GM18519 (cell line): ENCODE measurements around the gene KRTAP10-6.
"Not testable (repeated sequence)": the region's sequence is repeated elsewhere in the genome, so short reads cannot be mapped to it uniquely, and the experiment has no call there.

Experiments
- ATAC-seq: cut with Tn5 transposase; IDR thresholded peaks from one replicate; pipeline ENCODE4 v1.9.1; 2021; ENCODE audit warnings: mild to moderate bottlenecking, moderate library complexity; ENCODE audit not compliant: unreplicated experiment, low FRiP score

Gene KRTAP10-6

DNA sequence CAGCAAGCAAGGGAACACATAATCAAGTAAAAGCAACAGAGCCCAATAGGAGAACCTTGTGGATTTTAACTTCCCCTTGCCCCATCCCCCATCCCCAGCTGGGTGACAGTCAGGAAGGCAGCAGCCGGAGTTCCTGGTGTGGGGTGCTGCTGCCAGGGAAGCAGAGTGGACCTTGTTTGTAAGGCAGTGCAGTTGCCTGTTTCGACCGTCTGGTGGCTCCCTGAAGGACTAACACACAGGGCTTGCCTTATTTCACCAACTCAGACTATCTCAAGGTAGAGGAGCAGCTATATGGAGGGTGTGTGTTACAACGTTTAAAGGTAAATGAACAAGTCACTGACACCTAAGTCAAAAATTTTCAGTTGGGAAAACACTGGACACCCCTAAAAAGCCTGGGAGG, 26.2 kb upstream of the KRTAP10-6 start:
- ATAC-seq = no peak

GRCh38 chr21:44617071-44617501, 24.8 kb upstream of the KRTAP10-6 start:
- ATAC-seq = no peak

DNA sequence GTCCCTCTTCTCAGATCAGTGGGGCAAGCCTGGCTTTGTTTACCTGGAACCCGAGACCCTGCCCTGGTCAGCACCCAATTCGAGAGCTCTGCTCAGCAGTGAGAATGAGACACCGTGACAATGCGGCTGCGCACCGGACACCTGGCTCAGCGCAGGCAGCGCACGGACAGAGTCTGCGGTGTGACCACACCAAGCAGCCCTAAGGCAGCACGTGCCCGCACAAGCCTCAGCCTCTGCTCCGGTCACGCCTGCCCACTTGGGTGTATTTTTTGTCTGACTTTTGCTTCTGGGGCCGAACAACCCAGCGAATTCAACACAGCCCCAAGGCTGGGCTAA, 24.3 kb upstream of the KRTAP10-6 start:
- ATAC-seq = no peak

DNA sequence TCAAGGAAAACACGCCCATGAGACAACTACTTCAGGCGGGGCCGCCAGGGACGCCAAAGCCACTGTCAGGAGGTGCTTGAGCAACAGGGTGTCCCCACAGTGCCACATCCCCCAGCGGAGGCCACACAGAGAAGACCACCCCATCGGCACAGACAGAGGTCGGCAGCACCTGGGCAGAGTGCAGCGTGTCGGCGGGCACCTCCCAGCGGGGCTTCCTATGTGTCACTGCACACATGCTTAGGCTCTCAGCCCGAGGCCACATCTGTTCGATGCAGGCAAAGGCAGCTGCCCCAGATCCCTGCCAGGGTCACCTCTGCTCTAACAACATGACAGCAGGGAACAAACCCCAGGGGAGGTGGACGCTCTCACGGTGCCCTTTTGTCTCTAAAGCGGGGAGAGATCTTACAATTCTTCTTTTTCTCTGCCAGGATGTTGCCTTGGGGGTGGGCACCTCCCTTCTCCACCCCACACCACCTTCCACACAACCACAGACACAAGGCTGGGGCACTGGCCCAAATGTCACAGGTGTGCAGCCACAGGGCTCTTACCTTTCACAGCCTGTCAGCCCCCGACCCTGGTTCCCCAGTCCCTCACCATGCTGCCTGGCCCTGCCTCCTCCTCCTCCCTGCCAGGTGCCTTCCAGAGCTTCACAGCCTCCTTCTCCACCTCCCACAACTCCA, 23.7 kb upstream of the KRTAP10-6 start:
- ATAC-seq = no peak

- no peak for ATAC-seq
Measured at GRCh38 chr21:44615466-44615865, 23.2 kb upstream of the KRTAP10-6 start.

GRCh38 chr21:44614961-44615391, 22.7 kb upstream of the KRTAP10-6 start:
- no peak for ATAC-seq

DNA sequence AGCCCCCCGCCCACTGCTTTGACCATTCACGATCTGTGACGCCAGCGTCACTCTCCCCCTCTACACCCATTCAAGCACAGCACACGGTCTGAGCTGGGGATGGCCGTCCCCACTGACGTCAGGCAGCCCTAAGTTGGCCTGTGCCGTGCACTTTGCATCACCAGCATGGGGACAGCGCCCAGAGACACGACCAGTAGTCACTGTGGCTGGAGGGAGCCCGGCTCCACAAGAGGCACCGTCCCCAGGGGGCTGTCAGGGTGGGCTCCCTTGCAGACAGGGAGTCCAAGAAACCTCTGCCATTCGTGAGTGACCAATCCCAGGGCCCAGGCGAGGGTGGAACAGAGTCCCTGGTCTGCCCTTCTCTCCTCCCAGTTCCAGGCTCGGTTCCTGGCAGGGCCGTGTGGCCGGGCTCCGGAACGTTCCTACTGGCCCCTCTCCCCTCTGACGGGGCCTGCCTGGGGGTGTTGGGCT, 21.9 kb upstream of the KRTAP10-6 start:
- no peak for ATAC-seq

DNA sequence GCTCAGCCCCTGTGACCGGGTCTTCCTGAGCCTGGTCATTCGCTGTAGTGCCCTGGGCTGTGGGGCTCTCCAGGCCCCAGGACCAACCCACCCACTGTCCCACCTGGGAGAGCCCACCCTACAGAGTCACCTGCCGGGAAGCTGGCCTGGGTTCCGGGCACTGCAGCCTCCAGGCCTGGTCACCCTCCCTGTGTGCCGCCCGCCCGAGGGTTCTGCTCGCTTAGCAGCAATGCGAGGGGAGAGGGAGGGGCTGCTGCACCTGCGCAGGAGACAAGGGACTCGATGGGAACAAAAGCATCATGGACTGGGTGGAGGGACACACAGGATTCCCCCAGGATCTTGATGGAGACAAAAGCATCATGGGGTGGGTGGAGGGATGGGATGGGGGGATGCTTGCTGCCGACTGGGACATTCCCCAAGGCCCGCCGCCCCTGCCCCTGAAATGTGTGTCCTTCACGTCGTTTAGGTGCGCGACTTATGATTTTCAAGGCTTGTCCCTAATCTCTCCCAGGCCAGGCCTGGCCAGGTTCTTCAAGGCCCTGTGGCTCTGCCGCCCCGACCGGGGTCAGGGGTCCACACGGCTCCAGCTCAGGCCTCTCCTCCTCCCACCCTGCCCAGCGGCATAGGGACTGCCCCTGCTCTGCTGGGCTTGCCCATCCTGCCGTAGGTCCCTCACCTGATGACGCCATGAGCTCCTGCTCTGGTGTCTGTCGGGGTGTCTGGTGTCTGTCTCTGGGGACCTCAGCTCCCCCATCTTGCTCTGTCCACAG, 21.3 kb upstream of the KRTAP10-6 start:
- no peak for ATAC-seq

GRCh38 chr21:44612669-44613229, 20.4 kb upstream of the KRTAP10-6 start:
- no peak for ATAC-seq

- no peak for ATAC-seq
Measured at GRCh38 chr21:44612029-44612486, 19.8 kb upstream of the KRTAP10-6 start, which contains the start of gene KRTAP10-8. TSS of gene KRTAP10-8 (plus strand) at chr21:44612079. CDS start at chr21:44612101, 22 bp downstream.

DNA sequence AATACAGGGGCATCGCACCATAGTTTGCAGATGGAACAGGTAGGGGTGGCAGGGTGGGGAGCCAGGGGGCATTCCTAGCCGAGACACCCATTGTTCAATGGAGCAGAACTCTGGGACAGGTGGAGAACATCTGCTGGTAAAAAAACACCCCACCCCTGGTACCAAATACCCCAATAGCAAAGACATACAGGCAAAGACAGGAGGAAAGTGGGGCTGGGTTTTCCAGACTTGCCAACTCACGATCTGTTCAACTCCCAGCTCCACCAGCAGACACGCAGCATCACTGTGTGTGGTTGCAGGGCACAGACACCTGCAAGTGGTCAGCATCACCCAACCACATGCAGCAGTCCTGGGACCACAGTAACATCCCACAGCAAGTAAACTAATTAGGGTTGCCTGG, 19.2 kb upstream of the KRTAP10-6 start:
- no peak for ATAC-seq

DNA sequence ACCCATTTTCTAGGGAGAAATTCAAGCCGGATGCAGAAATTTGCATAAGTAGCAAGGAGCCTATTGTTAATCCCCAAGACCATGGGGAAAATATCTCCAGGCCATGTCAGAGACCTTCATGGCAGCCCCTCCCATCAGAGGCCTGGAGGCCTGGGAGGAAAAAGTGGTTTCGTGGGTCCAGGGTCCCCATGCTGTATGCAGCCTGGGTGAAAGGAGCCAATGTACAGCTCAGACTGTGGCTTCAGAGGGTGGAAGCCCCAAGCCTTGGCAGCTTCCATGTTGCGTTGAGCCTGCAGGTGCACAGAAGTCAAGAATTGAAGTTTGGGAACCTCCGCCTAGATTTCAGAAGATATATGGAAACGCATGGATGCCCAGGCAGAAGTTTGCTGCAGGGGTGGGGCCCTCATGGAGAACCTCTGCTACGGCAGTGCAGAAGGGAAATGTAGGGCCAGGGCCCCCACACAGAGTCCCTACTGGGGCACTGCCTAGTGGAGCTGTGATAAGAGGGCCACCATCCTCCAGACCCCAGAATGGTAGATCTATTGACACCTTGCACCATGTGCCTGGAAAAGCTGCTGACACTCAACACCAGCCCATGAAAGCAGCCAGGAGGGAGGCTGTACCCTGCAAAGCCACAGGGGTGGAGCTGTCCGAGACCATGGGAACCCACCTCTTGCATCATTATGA, 18.0 kb upstream of the KRTAP10-6 start:
- ATAC-seq = not testable (repeated sequence)

DNA sequence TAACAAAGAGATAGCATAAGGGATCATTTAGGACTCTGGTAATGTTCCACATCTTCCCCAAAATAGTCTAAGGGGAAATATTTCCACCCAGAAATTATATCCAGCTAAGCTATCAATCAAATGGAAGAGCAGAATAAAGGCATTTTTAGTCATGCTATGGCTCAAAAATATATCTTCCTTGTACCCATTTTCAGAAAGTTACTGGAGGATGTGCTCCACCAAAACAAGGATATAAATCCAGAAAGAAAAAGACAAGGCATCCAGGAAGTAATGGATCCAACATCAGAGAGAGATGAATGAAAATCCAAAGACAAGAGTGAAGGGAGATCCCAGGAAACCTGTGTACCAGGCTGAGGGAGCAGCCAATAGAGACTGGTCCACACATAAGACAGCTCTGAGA, 16.9 kb upstream of the KRTAP10-6 start:
- no peak for ATAC-seq

- no peak for ATAC-seq
Measured at GRCh38 chr21:44606495-44606894, 14.2 kb upstream of the KRTAP10-6 start.

GRCh38 chr21:44603911-44604310, 11.6 kb upstream of the KRTAP10-6 start:
- ATAC-seq = no peak

GRCh38 chr21:44603109-44603875, 11.0 kb upstream of the KRTAP10-6 start:
- ATAC-seq = no peak

DNA sequence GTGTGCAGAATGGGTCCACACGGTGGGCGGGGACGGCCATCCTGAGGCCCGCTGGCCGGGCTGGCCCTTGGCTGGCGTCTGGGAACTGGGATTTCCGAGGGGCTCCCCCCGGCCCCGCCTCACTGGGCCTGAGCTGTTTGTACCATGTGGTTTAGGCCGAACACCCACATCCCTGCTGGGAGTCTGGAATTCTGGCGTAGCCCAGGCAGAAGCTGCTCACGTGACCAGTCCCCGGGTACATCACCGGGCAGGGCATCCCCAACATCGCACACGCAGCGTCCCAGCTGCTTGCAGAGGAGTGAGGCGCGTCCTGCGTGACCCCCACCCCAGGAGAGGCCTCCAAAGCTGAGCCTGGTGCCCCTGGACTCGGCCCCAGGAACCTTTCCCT, 10.2 kb upstream of the KRTAP10-6 start:
- no peak for ATAC-seq

- no peak for ATAC-seq
Measured at GRCh38 chr21:44601596-44602462, 9.5 kb upstream of the KRTAP10-6 start.

GRCh38 chr21:44601091-44601490, 8.8 kb upstream of the KRTAP10-6 start:
- not testable (repeated sequence) for ATAC-seq
